ENCODE data around the gene CYP27C1. TPM values are rescaled to one million over a fixed set of nuclear protein-coding genes. Genes with fewer than 3 reads are reported as not detected.

The CYP27C1 gene
- total and polyA plus RNA-seq, 10 of the 15 experiments (the other 5 are each of a cell fraction or from before 2014, with no cell fraction given): not detected

- H3K79me2 ChIP-seq (ENCODE audit: control insufficient read depth, insufficient read depth, low read length): no peaks in the 10 kb centered on the region
- no peaks in the 10 kb centered on the region for H4K20me1 ChIP-seq (ENCODE audit: control insufficient read depth, insufficient read depth)
- ChIA-PET POLR2A (no interaction called here), CTCF (no interaction called here), SMC1A (ENCODE audit: uncharacterized antibody, unreplicated experiment) (no interaction called here), RAD21 (ENCODE audit: unreplicated experiment) (no interaction called here)
- DNase-seq (ENCODE audit: low read depth, low spot score) (no peak), FAIRE-seq (no peak), ATAC-seq (no peak)
- H3K9ac ChIP-seq (ENCODE audit: control insufficient read depth, insufficient read depth, low read length): no peak overlapping the region
- no peak overlapping the region for H2AFZ ChIP-seq (ENCODE audit: control insufficient read depth, low read depth, low read length)
- H3K4me1 ChIP-seq (ENCODE audit: control insufficient read depth, insufficient read depth, low read length): no peaks in the 10 kb centered on the region
- 37% methylated on average over 10 of the region's 10 CpGs for WGBS (ENCODE audit: insufficient coverage, insufficient replicate concordance, low lambda C conversion rate, missing lambda C conversion rate)
- in situ Hi-C loops (cut with MboI): no loop called here
- H3K27ac ChIP-seq (ENCODE audit: control insufficient read depth, insufficient read depth): no peak overlapping the region
- intact Hi-C loops (cut with micrococcal nuclease; ENCODE audit: unreplicated experiment): no loop called here
- H3K36me3 ChIP-seq (ENCODE audit: control insufficient read depth in 2 of 2, insufficient read depth in 2 of 2, low read length in 1 of 2): no peaks in the 10 kb centered on the region
- no TSS peak for BruUV-seq (replicated peaks)
- H3K4me3 ChIP-seq: no peak overlapping the region
- H3K27me3 ChIP-seq (replicated peaks in 1 of 2; ENCODE audit: control insufficient read depth in 2 of 2, insufficient read depth in 2 of 2, low read length in 1 of 2): peaks cover 0 to 4% of the 10 kb centered on the region in 2 experiments; a peak in 2 of 4 replicates
- H3K9me3 ChIP-seq (replicated peaks; ENCODE audit: control insufficient read depth, insufficient read depth, low read length): no peaks in the 10 kb centered on the region
- no peak for TF ChIP-seq ZNF24 (IDR thresholded peaks at IDR 0.05)
- no peak for TF ChIP-seq MEF2A (IDR thresholded peaks at IDR 0.05; ENCODE audit: insufficient read depth, low read depth, low read length)
- TF ChIP-seq, protein P1, sequence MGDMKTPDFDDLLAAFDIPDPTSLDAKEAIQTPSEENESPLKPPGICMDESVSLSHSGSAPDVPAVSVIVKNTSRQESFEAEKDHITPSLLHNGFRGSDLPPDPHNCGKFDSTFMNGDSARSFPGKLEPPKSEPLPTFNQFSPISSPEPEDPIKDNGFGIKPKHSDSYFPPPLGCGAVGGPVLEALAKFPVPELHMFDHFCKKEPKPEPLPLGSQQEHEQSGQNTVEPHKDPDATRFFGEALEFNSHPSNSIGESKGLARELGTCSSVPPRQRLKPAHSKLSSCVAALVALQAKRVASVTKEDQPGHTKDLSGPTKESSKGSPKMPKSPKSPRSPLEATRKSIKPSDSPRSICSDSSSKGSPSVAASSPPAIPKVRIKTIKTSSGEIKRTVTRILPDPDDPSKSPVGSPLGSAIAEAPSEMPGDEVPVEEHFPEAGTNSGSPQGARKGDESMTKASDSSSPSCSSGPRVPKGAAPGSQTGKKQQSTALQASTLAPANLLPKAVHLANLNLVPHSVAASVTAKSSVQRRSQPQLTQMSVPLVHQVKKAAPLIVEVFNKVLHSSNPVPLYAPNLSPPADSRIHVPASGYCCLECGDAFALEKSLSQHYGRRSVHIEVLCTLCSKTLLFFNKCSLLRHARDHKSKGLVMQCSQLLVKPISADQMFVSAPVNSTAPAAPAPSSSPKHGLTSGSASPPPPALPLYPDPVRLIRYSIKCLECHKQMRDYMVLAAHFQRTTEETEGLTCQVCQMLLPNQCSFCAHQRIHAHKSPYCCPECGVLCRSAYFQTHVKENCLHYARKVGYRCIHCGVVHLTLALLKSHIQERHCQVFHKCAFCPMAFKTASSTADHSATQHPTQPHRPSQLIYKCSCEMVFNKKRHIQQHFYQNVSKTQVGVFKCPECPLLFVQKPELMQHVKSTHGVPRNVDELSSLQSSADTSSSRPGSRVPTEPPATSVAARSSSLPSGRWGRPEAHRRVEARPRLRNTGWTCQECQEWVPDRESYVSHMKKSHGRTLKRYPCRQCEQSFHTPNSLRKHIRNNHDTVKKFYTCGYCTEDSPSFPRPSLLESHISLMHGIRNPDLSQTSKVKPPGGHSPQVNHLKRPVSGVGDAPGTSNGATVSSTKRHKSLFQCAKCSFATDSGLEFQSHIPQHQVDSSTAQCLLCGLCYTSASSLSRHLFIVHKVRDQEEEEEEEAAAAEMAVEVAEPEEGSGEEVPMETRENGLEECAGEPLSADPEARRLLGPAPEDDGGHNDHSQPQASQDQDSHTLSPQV (IDR thresholded peaks at IDR 0.05): no peak
- TF ChIP-seq LARP7 (IDR thresholded peaks at IDR 0.05): no peak
- TF ChIP-seq NBN (IDR thresholded peaks at IDR 0.05): no peak
- H3K4me2 ChIP-seq (ENCODE audit: control insufficient read depth, insufficient read depth): no peak overlapping the region
Observed at GRCh38 chr2:127187831-127188230, 32.3 kb downstream of the CYP27C1 start.
